SK-N-SH (cell line): Measurements from ENCODE around the gene ZNF69. TPM values are rescaled to one million over a fixed set of nuclear protein-coding genes. Genes with fewer than 3 reads are reported as not detected.
"Not testable (repeated sequence)": the region's sequence is repeated elsewhere in the genome, so short reads cannot be mapped to it uniquely, and the experiment has no call there.

Experiments
- CTCF ChIA-PET: fragments of 300-600, 350-600 bp; formaldehyde crosslinking; extraction: SDS; loops from one replicate; lab custom pipeline; 2021; lab: Yijun Ruan, JAX
- POLR2A ChIA-PET: fragments of 350-600 bp; sonication (Branson Sonifier 250); formaldehyde crosslinking; extraction: SDS; loops from one replicate; lab custom pipeline; 2020; ENCODE audit warnings: antibody characterized with exemption, inconsistent platforms; lab: Yijun Ruan, JAX
- DNase-seq: peaks from one replicate; pipeline ENCODE4 v3.0.0; 2012
- H2AFZ ChIP-seq: fragments of 200-600 bp; sonication (generic); 2 replicates; pipeline ENCODE4 v1.8.1; 2016; ENCODE audit warnings: antibody characterized with exemption, mild to moderate bottlenecking, low read depth
- H3F3A ChIP-seq: fragments of 200-600 bp; sonication (generic); replicated peaks from 2 replicates; pipeline ENCODE3; 2016; ENCODE audit warnings: antibody characterized with exemption, mild to moderate bottlenecking; ENCODE audit not compliant: insufficient read depth
- H3K27ac ChIP-seq, 2 experiments: fragments of 200-500 bp in 1 of 2; fragments of 200-600 bp in 1 of 2; sonication (Bioruptor generic) in 1 of 2; sonication (generic), shearing (Covaris generic) in 1 of 2; 2 replicates each; pipeline versions ENCODE4 v1.5.1 to v1.6.1; 2014 to 2016; ENCODE audit warnings: low read depth in 2 of 2, inconsistent platforms in 1 of 2, low read length in 1 of 2, mild to moderate bottlenecking in 1 of 2, mixed read lengths in 1 of 2
- H3K27me3 ChIP-seq: fragments of 200-600 bp; sonication (generic), shearing (Covaris generic); 2 replicates; pipeline ENCODE4 v1.6.1; 2016; ENCODE audit warnings: mixed run types; ENCODE audit not compliant: insufficient read depth
- H3K36me3 ChIP-seq, 2 experiments: fragments of 200-500 bp in 1 of 2; fragments of 200-600 bp in 1 of 2; sonication (Bioruptor generic) in 1 of 2; sonication (generic) in 1 of 2; replicated peaks in 1 of 2; 2 replicates each; pipeline versions ENCODE3 to v1.5.1; 2014 to 2016; ENCODE audit warnings: low read length in 1 of 2, mild to moderate bottlenecking in 1 of 2; ENCODE audit not compliant: insufficient read depth in 2 of 2, control insufficient read depth in 1 of 2
- H3K4me1 ChIP-seq, 2 experiments: fragments of 200-500 bp in 1 of 2; fragments of 200-600 bp in 1 of 2; sonication (Bioruptor generic) in 1 of 2; sonication (generic), shearing (Covaris generic) in 1 of 2; 2 replicates each; pipeline versions ENCODE4 v1.5.1 to v1.6.1; 2014 to 2016; ENCODE audit warnings: low read depth in 1 of 2, low read length in 1 of 2, mixed run types in 1 of 2; ENCODE audit not compliant: insufficient read depth in 2 of 2, control insufficient read depth in 1 of 2
- H3K4me2 ChIP-seq: fragments of 200-600 bp; sonication (generic), shearing (Covaris generic); 2 replicates; pipeline ENCODE4 v1.6.1; 2017; ENCODE audit warnings: mixed run types
- H3K4me3 ChIP-seq, 2 experiments: fragments of 200-500 bp in 1 of 2; fragments of 200-600 bp in 1 of 2; sonication (Bioruptor generic) in 1 of 2; sonication (generic), shearing (Covaris generic) in 1 of 2; 2 replicates each; pipeline versions ENCODE4 v1.5.1 to v1.8.1; 2014 to 2016; ENCODE audit warnings: low read depth in 2 of 2, inconsistent platforms in 1 of 2, low read length in 1 of 2, mild to moderate bottlenecking in 1 of 2, mixed read lengths in 1 of 2, moderate library complexity in 1 of 2
- H3K79me2 ChIP-seq: fragments of 200-600 bp; sonication (generic); 2 replicates; pipeline ENCODE4 v1.8.1; 2017; ENCODE audit warnings: mild to moderate bottlenecking; ENCODE audit not compliant: insufficient read depth
- H3K9ac ChIP-seq: fragments of 200-600 bp; sonication (generic); 2 replicates; pipeline ENCODE4 v1.6.1; 2017; ENCODE audit warnings: mixed run types
- H3K9me2 ChIP-seq: fragments of 200-600 bp; sonication (generic); 2 replicates; pipeline ENCODE4 v1.6.1; 2017; ENCODE audit warnings: mixed run types
- H3K9me3 ChIP-seq: fragments of 200-600 bp; sonication (generic); 2 replicates; pipeline ENCODE4 v1.6.1; 2017; ENCODE audit warnings: mixed run types, mild to moderate bottlenecking, moderate library complexity
- H4K20me1 ChIP-seq: fragments of 200-600 bp; sonication (generic); 2 replicates; pipeline ENCODE4 v1.6.1; 2017; ENCODE audit warnings: mild to moderate bottlenecking, mixed run types; ENCODE audit not compliant: insufficient read depth
- CHD2 ChIP-seq: fragments of 150-350 bp; IDR thresholded peaks from 2 replicates; pipeline ENCODE4 v1.6.1; 2018; ENCODE audit warnings: low read length; ENCODE audit not compliant: partially characterized antibody
- ELF1 ChIP-seq: IDR thresholded peaks from 2 replicates; pipeline ENCODE4 v1.4.0; 2012
- FOSL2 ChIP-seq: IDR thresholded peaks from 2 replicates; pipeline ENCODE4 v1.4.0; 2012; ENCODE audit warnings: low read depth, mild to moderate bottlenecking, moderate library complexity, borderline replicate concordance
- MXI1 ChIP-seq: IDR thresholded peaks from 2 replicates; pipeline ENCODE4 v1.6.1; 2012; ENCODE audit warnings: mild to moderate bottlenecking, low read depth, low read length, improper control_type of control experiment
- TAF1 ChIP-seq: IDR thresholded peaks from 2 replicates; pipeline ENCODE4 v1.6.1; 2012; ENCODE audit warnings: low read depth, mild to moderate bottlenecking, low read length, moderate library complexity, borderline replicate concordance
- TEAD4 ChIP-seq: IDR thresholded peaks from 2 replicates; pipeline ENCODE4 v1.4.0; 2012; ENCODE audit warnings: mild to moderate bottlenecking, borderline replicate concordance; ENCODE audit not compliant: insufficient read depth
- WGBS: methylation state at CpG from one replicate; pipeline ENCODE4 v1.1.6; 2017; ENCODE audit warnings: low lambda C conversion rate; 5-methylcytosine and 5-hydroxymethylcytosine counted together
- polyA plus RNA-seq, 3 experiments: library from polyadenylated mRNA; depleted of rRNA; stranded (reverse); fragments of >200 nt; gene quantifications; 2 replicates each; pipeline ENCODE4 v1.2.3, GENCODE V29; 2012
- TF ChIP-seq, protein P1 (sequence below): IDR thresholded peaks from 2 replicates; pipeline ENCODE4 v1.4.0; 2012; ENCODE audit warnings: low read depth
- TF ChIP-seq, protein P2 (sequence below): IDR thresholded peaks from 2 replicates; pipeline ENCODE4 v1.4.0; 2012; ENCODE audit warnings: low read depth, borderline replicate concordance
- TF ChIP-seq, protein P3 (sequence below): fragments of 200-600 bp; sonication (generic); IDR thresholded peaks from 2 replicates; pipeline ENCODE4 v1.6.1; 2017; ENCODE audit warnings: antibody characterized with exemption, mild to moderate bottlenecking, moderate library complexity
- TF ChIP-seq, protein P4 (sequence below): fragments of 150-350 bp; IDR thresholded peaks from 2 replicates; pipeline ENCODE4 v1.6.1; 2017; ENCODE audit warnings: antibody characterized with exemption, low read length, low read depth, borderline replicate concordance
- TF ChIP-seq, protein P5 (sequence below): IDR thresholded peaks from 2 replicates; pipeline ENCODE4 v1.6.1; 2012; ENCODE audit warnings: mild to moderate bottlenecking, low read depth, low read length, moderate library complexity

The ZNF69 gene
- polyA plus RNA-seq, 1 of the 3 experiments (the other 2 are of a cell fraction) = 0.58 TPM

DNA sequence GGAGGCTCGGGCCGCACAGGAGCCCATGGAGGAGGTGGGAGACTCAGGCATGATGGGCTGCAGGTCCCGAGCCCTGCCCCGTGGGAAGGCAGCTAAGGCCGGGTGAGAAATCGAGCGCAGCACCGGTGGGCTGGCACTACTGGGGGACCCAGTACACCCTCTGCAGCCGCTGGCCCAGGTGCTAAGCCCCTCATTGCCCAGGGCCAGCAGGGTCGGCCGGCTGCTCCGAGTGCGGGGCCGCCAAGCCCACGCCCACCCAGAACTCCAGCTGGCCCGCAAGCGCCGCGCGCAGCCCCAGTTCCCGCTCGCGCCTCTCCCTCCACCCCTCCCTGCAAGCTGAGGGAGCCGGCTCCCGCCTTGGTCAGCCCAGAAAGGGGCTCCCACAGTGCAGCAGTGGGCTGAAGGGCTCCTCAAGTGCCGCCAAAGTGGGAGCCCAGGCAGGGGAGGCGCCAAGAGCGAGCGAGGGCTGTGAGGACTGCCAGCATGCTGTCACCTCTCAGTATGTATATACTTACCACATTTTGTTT, 53.8 kb downstream of the ZNF69 start:
- H3K27me3 ChIP-seq, H3K4me2 ChIP-seq, H3K4me1 ChIP-seq, POLR2A ChIA-PET, H3F3A ChIP-seq, H3K4me3 ChIP-seq, H4K20me1 ChIP-seq, H3K9me2 ChIP-seq, H2AFZ ChIP-seq, H3K9ac ChIP-seq, H3K27ac ChIP-seq, DNase-seq, H3K9me3 ChIP-seq, CTCF ChIA-PET: not testable (repeated sequence)
- WGBS = 85% methylated on average over 2 of the region's 29 CpGs
- H3K36me3 ChIP-seq = peaks cover 0 to 34% of the 10 kb centered on the region in 2 experiments
- H3K79me2 ChIP-seq = peaks cover 59% of the 10 kb centered on the region

DNA sequence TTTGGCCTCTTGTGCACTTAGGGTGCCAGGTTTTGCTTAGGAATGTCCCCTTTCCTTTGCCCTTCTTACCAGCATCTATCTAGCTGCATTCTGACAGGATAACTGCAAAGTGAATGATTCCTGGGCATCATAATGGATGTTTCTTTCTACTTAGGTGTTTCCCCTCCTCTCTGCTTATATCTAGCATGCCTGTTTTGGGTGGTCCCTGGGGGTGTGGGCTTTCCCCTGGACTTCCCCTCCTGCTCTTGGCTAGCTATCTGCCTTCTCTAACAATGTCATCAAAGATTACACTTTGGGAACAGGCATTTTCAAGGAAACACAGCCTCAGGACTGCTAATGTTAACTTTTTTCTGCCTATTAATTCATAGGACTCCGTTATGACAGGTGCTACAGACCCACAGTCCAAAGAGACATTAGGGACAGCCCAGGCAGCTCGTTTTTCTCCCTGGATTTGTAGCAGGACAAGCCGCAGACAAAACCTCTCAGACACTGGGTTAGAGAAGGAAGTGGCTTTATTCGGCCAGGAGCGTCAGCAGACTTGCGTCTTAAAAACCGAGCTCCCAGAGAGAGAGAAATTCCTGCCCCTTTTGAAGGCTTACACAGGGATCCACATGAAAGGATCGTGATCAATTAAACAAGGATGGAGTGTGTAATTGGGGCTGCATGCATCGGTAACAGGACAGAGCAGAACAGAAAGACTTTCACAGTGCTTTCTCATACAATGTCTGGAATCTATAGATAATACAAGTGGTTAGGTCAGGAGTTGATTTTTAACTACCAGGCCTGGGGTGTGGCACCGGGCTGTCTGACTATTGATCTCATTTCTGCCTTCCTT, 54.6 kb downstream of the ZNF69 start:
- H3K27ac ChIP-seq = no peak overlapping the region
- H3F3A ChIP-seq = peaks cover 2% of the 10 kb centered on the region
- no peaks in the 10 kb centered on the region for H3K27me3 ChIP-seq
- peaks cover 2 to 42% of the 10 kb centered on the region in 2 experiments for H3K36me3 ChIP-seq
- 80% methylated on average over 10 of the region's 10 CpGs for whole genome bisulfite sequencing
- no peak overlapping the region for H3K9ac ChIP-seq
- ChIA-PET CTCF (interaction anchor here (1.4 kb wide), 1 partner anchor 13 kb away, joined by 3 read pairs; no protein-coding TSS in a partner anchor), POLR2A (no interaction called here)
- no peak overlapping the region for H3K4me2 ChIP-seq
- TF ChIP-seq CHD2 (no peak), TEAD4 (no peak)
- TF ChIP-seq, protein P1, sequence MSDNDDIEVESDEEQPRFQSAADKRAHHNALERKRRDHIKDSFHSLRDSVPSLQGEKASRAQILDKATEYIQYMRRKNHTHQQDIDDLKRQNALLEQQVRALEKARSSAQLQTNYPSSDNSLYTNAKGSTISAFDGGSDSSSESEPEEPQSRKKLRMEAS = no peak
- TF ChIP-seq, protein P2, sequence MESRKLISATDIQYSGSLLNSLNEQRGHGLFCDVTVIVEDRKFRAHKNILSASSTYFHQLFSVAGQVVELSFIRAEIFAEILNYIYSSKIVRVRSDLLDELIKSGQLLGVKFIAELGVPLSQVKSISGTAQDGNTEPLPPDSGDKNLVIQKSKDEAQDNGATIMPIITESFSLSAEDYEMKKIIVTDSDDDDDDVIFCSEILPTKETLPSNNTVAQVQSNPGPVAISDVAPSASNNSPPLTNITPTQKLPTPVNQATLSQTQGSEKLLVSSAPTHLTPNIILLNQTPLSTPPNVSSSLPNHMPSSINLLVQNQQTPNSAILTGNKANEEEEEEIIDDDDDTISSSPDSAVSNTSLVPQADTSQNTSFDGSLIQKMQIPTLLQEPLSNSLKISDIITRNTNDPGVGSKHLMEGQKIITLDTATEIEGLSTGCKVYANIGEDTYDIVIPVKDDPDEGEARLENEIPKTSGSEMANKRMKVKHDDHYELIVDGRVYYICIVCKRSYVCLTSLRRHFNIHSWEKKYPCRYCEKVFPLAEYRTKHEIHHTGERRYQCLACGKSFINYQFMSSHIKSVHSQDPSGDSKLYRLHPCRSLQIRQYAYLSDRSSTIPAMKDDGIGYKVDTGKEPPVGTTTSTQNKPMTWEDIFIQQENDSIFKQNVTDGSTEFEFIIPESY = no peak
- H3K9me3 ChIP-seq = peaks cover 6% of the 10 kb centered on the region
- H3K9me2 ChIP-seq = no peaks in the 10 kb centered on the region
- no peak for DNase-seq
- H3K4me1 ChIP-seq = no peaks in the 10 kb centered on the region
- H3K4me3 ChIP-seq = no peak overlapping the region; a peak in 1 of 4 replicates
- no peaks in the 10 kb centered on the region for H4K20me1 ChIP-seq
- H2AFZ ChIP-seq = no peak overlapping the region
- H3K79me2 ChIP-seq = peaks cover 51% of the 10 kb centered on the region

DNA sequence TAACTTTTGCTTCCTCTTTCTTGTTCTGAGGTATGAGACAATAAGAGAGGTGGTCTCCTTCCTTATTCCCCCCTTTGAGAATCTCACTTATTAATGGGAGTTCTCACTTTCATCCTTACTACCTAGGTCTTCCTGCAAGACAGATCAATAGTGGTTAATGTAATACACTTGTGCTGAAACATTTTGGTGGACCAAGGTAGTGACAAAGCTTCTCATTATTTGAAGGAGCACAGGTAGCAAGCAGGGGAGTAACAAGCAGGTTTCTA, 55.2 kb downstream of the ZNF69 start:
- Histone ChIP-seq H3K27me3 (no peaks in the 10 kb centered on the region), H3K4me3 (no peak overlapping the region), H2AFZ (no peak overlapping the region), H3K4me1 (no peaks in the 10 kb centered on the region), H3F3A (peaks cover 5% of the 10 kb centered on the region), H3K9me2 (no peaks in the 10 kb centered on the region), H4K20me1 (no peaks in the 10 kb centered on the region), H3K4me2 (no peak overlapping the region), H3K9ac (no peak overlapping the region), H3K79me2 (peaks cover 45% of the 10 kb centered on the region), H3K9me3 (peaks cover 6% of the 10 kb centered on the region), H3K27ac (no peak overlapping the region), H3K36me3 (peaks cover 8 to 42% of the 10 kb centered on the region in 2 experiments)
- CTCF ChIA-PET = interaction anchor here (1.4 to 2.0 kb wide), 4 partner anchors 12 to 146 kb away, joined by 3 to 8 read pairs (median 5); no protein-coding TSS in a partner anchor
- no peak for DNase-seq
- POLR2A ChIA-PET = no interaction called here
- TF ChIP-seq, protein P3, sequence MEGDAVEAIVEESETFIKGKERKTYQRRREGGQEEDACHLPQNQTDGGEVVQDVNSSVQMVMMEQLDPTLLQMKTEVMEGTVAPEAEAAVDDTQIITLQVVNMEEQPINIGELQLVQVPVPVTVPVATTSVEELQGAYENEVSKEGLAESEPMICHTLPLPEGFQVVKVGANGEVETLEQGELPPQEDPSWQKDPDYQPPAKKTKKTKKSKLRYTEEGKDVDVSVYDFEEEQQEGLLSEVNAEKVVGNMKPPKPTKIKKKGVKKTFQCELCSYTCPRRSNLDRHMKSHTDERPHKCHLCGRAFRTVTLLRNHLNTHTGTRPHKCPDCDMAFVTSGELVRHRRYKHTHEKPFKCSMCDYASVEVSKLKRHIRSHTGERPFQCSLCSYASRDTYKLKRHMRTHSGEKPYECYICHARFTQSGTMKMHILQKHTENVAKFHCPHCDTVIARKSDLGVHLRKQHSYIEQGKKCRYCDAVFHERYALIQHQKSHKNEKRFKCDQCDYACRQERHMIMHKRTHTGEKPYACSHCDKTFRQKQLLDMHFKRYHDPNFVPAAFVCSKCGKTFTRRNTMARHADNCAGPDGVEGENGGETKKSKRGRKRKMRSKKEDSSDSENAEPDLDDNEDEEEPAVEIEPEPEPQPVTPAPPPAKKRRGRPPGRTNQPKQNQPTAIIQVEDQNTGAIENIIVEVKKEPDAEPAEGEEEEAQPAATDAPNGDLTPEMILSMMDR = no peak
- TF ChIP-seq MXI1 (no peak), TAF1 (no peak), ELF1 (no peak), FOSL2 (no peak)
- TF ChIP-seq, protein P4, sequence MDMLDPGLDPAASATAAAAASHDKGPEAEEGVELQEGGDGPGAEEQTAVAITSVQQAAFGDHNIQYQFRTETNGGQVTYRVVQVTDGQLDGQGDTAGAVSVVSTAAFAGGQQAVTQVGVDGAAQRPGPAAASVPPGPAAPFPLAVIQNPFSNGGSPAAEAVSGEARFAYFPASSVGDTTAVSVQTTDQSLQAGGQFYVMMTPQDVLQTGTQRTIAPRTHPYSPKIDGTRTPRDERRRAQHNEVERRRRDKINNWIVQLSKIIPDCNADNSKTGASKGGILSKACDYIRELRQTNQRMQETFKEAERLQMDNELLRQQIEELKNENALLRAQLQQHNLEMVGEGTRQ = no peak
- TF ChIP-seq, protein P5, sequence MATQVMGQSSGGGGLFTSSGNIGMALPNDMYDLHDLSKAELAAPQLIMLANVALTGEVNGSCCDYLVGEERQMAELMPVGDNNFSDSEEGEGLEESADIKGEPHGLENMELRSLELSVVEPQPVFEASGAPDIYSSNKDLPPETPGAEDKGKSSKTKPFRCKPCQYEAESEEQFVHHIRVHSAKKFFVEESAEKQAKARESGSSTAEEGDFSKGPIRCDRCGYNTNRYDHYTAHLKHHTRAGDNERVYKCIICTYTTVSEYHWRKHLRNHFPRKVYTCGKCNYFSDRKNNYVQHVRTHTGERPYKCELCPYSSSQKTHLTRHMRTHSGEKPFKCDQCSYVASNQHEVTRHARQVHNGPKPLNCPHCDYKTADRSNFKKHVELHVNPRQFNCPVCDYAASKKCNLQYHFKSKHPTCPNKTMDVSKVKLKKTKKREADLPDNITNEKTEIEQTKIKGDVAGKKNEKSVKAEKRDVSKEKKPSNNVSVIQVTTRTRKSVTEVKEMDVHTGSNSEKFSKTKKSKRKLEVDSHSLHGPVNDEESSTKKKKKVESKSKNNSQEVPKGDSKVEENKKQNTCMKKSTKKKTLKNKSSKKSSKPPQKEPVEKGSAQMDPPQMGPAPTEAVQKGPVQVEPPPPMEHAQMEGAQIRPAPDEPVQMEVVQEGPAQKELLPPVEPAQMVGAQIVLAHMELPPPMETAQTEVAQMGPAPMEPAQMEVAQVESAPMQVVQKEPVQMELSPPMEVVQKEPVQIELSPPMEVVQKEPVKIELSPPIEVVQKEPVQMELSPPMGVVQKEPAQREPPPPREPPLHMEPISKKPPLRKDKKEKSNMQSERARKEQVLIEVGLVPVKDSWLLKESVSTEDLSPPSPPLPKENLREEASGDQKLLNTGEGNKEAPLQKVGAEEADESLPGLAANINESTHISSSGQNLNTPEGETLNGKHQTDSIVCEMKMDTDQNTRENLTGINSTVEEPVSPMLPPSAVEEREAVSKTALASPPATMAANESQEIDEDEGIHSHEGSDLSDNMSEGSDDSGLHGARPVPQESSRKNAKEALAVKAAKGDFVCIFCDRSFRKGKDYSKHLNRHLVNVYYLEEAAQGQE = no peak
